ENCODE data around the gene EEIG1.
A peak's percentile ranks its signal among the peaks of the same experiment; 100 is the strongest.

EEIG1 gene

GRCh38 chr9:127999461-127999860 lies 18.7 kb upstream of the EEIG1 start:
- DNase-seq = no peak

GRCh38 chr9:127993721-127994120 lies 12.9 kb upstream of the EEIG1 start:
- DNase-seq = no peak

- no peak for DNase-seq
Measured at GRCh38 chr9:127991757-127992274, 11.0 kb upstream of the EEIG1 start.

GRCh38 chr9:127991017-127991756 lies 10.4 kb upstream of the EEIG1 start:
- no peak for DNase-seq

- DNase-seq = no peak
Measured at GRCh38 chr9:127990554-127990953, 9.8 kb upstream of the EEIG1 start.

GRCh38 chr9:127989094-127989493 lies 8.3 kb upstream of the EEIG1 start:
- no peak for DNase-seq

- DNase-seq = no peak
Measured at GRCh38 chr9:127987103-127987614, 6.4 kb upstream of the EEIG1 start.

GRCh38 chr9:127985011-127985410 lies 4.2 kb upstream of the EEIG1 start:
- DNase-seq = no peak

GRCh38 chr9:127983847-127984289 lies 3.1 kb upstream of the EEIG1 start:
- DNase-seq = no peak

GRCh38 chr9:127982912-127983311 lies 2.1 kb upstream of the EEIG1 start:
- DNase-seq = no peak

- no peak for DNase-seq
Measured at GRCh38 chr9:127981559-127982121, 851 bp upstream of the EEIG1 start.

- DNase-seq = peak; percentile 55
Measured at GRCh38 chr9:127980060-127980705, 606 bp downstream of the EEIG1 start.

GRCh38 chr9:127979333-127980059 lies 1.3 kb downstream of the EEIG1 start:
- DNase-seq = peak; percentile 35

GRCh38 chr9:127979015-127979332 lies 1.8 kb downstream of the EEIG1 start:
- no peak for DNase-seq

GRCh38 chr9:127977884-127978647 lies 2.7 kb downstream of the EEIG1 start:
- DNase-seq = peak; percentile 54

- peak; percentile 47 for DNase-seq
Measured at GRCh38 chr9:127977009-127977883, 3.5 kb downstream of the EEIG1 start.

- DNase-seq = no peak
Measured at GRCh38 chr9:127976498-127976897, 4.3 kb downstream of the EEIG1 start.

- no peak for DNase-seq
Measured at GRCh38 chr9:127975376-127976315, 5.1 kb downstream of the EEIG1 start.

- no peak for DNase-seq
Measured at GRCh38 chr9:127974769-127975261, 6.0 kb downstream of the EEIG1 start.
